ENCODE results near the gene CEP112.

CEP112 gene

DNA sequence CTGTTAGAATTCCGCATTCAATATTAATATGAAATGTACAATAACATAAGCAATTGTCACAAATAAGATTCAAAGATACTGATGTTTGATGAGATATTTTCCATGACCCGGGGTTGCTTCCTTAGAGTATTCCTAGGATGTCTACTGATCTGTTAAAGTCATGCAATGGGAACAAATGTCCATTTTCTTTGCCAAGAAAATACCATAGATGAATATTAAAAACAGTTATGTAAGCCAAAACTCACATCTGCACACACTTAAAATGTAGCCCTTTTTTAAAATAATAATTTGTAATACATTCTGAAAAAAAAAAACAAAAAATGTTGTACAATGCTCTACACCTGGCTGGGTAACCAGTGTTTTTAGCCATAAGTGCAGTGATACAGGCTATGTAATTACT, 371.1 kb downstream of the CEP112 start:
- H2AFZ ChIP-seq (ENCODE audit: low read depth, low read length, severe bottlenecking) = no peak overlapping the region
- H3K9me2 ChIP-seq (replicated peaks; ENCODE audit: insufficient read depth, low read length) = no peaks in the 10 kb centered on the region
- H3K4me3 ChIP-seq (ENCODE audit: insufficient read depth, low read length, poor library complexity, severe bottlenecking) = no peak overlapping the region
- H3K36me3 ChIP-seq (ENCODE audit: low read length) = no peaks in the 10 kb centered on the region
- H4K20me1 ChIP-seq (ENCODE audit: low read depth, low read length) = no peaks in the 10 kb centered on the region
- no peak for TF ChIP-seq EZH2phosphoT487 (conservative IDR thresholded peaks at IDR 0.05; ENCODE audit: low read length)
- TF ChIP-seq, protein P1, sequence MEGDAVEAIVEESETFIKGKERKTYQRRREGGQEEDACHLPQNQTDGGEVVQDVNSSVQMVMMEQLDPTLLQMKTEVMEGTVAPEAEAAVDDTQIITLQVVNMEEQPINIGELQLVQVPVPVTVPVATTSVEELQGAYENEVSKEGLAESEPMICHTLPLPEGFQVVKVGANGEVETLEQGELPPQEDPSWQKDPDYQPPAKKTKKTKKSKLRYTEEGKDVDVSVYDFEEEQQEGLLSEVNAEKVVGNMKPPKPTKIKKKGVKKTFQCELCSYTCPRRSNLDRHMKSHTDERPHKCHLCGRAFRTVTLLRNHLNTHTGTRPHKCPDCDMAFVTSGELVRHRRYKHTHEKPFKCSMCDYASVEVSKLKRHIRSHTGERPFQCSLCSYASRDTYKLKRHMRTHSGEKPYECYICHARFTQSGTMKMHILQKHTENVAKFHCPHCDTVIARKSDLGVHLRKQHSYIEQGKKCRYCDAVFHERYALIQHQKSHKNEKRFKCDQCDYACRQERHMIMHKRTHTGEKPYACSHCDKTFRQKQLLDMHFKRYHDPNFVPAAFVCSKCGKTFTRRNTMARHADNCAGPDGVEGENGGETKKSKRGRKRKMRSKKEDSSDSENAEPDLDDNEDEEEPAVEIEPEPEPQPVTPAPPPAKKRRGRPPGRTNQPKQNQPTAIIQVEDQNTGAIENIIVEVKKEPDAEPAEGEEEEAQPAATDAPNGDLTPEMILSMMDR (IDR thresholded peaks at IDR 0.05; ENCODE audit: insufficient read depth, low read length, poor library complexity, severe bottlenecking) = no peak
- H3K9me3 ChIP-seq (ENCODE audit: insufficient read depth, low read length) = no peaks in the 10 kb centered on the region
- no peaks in the 10 kb centered on the region for H3K79me2 ChIP-seq (ENCODE audit: insufficient read depth, low read length)
- no peaks in the 10 kb centered on the region for H3K27me3 ChIP-seq (ENCODE audit: low read length)
- no peak overlapping the region for H3K27ac ChIP-seq (ENCODE audit: low read depth, low read length)
- no peak overlapping the region for H3K4me2 ChIP-seq (ENCODE audit: low read depth, low read length, poor library complexity, severe bottlenecking)
- H3K9ac ChIP-seq (ENCODE audit: low read length) = no peak overlapping the region
- no peaks in the 10 kb centered on the region for H3F3A ChIP-seq (ENCODE audit: insufficient read depth)

DNA sequence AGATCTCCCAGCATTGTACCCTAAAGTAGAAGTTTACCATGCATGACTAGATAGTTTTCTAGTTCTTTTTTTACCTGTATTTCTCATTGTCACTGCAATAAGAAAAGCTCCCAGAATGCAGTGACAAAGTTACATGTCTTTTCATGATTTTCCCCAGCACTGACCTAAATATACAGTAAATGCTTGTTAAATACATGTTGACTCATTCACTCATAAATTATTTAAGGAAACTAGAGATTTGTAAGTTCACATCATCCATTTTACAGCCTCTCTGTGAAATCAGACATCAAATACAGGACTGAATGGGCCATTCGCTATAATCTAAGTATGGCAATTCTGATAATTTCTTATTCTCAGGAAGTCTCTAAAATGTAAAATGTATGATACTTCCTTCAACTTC, 371.6 kb downstream of the CEP112 start:
- Histone ChIP-seq H3K36me3 (ENCODE audit: low read length) (no peaks in the 10 kb centered on the region), H3K9ac (ENCODE audit: low read length) (no peak overlapping the region), H3K27ac (ENCODE audit: low read depth, low read length) (no peak overlapping the region), H3K9me2 (replicated peaks; ENCODE audit: insufficient read depth, low read length) (no peaks in the 10 kb centered on the region), H2AFZ (ENCODE audit: low read depth, low read length, severe bottlenecking) (no peak overlapping the region), H3K27me3 (ENCODE audit: low read length) (no peaks in the 10 kb centered on the region), H4K20me1 (ENCODE audit: low read depth, low read length) (no peaks in the 10 kb centered on the region), H3K79me2 (ENCODE audit: insufficient read depth, low read length) (no peaks in the 10 kb centered on the region), H3K4me3 (ENCODE audit: insufficient read depth, low read length, poor library complexity, severe bottlenecking) (no peak overlapping the region), H3K4me2 (ENCODE audit: low read depth, low read length, poor library complexity, severe bottlenecking) (no peak overlapping the region), H3K9me3 (ENCODE audit: insufficient read depth, low read length) (no peaks in the 10 kb centered on the region), H3F3A (ENCODE audit: insufficient read depth) (no peaks in the 10 kb centered on the region)
- TF ChIP-seq, protein P1 (IDR thresholded peaks at IDR 0.05; ENCODE audit: insufficient read depth, low read length, poor library complexity, severe bottlenecking) = no peak
- no peak for TF ChIP-seq EZH2phosphoT487 (conservative IDR thresholded peaks at IDR 0.05; ENCODE audit: low read length)

DNA sequence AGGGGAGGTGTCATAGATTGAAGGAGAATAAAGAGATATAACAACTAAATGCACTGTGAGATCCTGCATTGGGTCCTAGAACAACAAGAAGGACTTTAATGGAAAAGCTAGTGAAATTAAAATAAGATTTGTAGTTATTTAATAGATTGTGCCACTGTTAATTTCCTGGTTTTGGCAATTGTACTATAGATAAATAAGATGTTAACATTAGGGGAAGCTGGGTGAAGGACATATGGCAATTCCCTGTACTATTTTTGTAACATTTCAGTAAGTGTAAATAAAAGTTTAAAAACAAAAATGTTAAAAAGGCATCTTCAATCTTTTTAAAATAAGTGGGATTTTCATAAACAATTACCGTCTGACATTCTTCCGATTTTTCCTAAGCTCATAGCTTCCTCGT, 372.1 kb downstream of the CEP112 start:
- no peak for TF ChIP-seq EZH2phosphoT487 (conservative IDR thresholded peaks at IDR 0.05; ENCODE audit: low read length)
- TF ChIP-seq, protein P1 (IDR thresholded peaks at IDR 0.05; ENCODE audit: insufficient read depth, low read length, poor library complexity, severe bottlenecking) = no peak
- Histone ChIP-seq H3K4me3 (ENCODE audit: insufficient read depth, low read length, poor library complexity, severe bottlenecking) (no peak overlapping the region), H4K20me1 (ENCODE audit: low read depth, low read length) (no peaks in the 10 kb centered on the region), H2AFZ (ENCODE audit: low read depth, low read length, severe bottlenecking) (no peak overlapping the region), H3K27me3 (ENCODE audit: low read length) (no peaks in the 10 kb centered on the region), H3F3A (ENCODE audit: insufficient read depth) (no peaks in the 10 kb centered on the region), H3K9me2 (replicated peaks; ENCODE audit: insufficient read depth, low read length) (no peaks in the 10 kb centered on the region), H3K27ac (ENCODE audit: low read depth, low read length) (no peak overlapping the region), H3K79me2 (ENCODE audit: insufficient read depth, low read length) (no peaks in the 10 kb centered on the region), H3K9ac (ENCODE audit: low read length) (no peak overlapping the region), H3K36me3 (ENCODE audit: low read length) (no peaks in the 10 kb centered on the region), H3K9me3 (ENCODE audit: insufficient read depth, low read length) (no peaks in the 10 kb centered on the region), H3K4me2 (ENCODE audit: low read depth, low read length, poor library complexity, severe bottlenecking) (no peak overlapping the region)

Measured in SU-DHL-6 (cell line).